ENCODE data around the gene MROH9.

Gene MROH9

GRCh38 chr1:170967042-170967910, 31.9 kb downstream of the MROH9 start:
- peak; percentile 60 for DNase-seq (ENCODE audit: low read depth)

DNA sequence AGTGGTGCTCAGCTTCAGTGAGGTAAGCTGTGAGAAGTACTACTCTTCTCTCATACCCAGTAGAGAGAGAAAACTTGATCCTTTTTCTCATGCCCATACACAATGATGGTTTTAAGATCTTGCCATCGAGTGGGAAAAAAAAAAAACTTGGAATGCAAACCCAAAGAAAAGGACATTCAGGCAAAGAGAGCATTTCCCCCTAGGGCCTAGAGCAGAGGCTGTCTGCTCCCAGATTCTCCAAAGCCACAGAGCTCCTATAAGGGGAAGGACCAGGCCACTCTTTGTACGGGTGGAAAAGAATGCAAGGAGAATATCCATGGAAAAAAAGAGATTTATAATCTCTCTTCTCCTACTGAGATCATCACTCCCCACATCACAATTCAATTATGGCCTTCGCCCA, 34.9 kb downstream of the MROH9 start:
- DNase-seq (ENCODE audit: low read depth): no peak

DNA sequence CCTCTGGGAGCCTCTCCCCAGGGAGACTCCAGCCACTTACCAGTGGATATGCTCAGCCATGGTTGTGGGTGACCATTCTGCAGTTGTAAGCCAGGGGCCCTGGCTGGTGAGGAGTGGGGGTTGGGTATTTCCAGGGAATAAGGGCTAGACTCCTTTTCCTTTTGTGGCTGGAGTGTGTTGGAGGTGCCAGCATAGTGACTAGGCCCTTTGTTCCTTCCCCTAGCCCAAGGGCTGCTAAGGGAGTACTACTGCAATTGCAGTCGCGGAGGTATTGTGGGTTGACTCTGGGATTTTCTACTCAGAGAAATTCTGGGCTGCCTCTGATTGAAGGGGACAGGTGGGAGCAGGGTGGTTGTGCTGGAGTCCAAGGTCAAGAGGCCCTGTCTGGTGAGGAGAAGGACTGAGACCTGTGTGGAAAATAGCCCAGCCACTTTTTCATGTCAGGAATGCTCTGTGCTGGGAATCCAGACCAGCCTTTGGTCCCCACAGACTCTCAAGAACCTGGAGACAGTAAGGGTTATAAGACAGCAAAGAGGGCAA, 43.1 kb downstream of the MROH9 start:
- DNase-seq (ENCODE audit: low read depth): no peak

GRCh38 chr1:170985406-170985805, 50.1 kb downstream of the MROH9 start:
- no peak for DNase-seq (ENCODE audit: low read depth)

DNA sequence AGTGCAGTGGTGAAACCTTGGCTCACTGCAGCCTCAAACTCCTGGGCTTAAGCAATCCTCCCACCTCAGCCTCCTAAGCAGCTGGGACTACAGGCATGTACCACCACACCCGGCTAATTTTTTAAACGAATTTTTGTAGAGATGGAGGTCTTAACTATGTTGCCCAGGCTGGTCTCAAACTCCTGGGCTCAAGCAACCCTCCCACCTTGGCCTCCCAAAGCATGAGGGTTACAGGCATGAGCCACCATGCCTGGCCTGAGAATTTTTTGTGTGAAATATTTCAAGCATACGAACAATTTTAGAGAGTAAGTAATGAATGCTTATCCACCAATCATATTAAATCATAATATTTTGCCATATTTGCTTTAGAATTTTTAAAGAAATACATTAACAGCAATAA, 51.6 kb downstream of the MROH9 start:
- no peak for DNase-seq (ENCODE audit: low read depth)

GRCh38 chr1:170987424-170987823, 52.1 kb downstream of the MROH9 start:
- DNase-seq (ENCODE audit: low read depth): no peak

DNA sequence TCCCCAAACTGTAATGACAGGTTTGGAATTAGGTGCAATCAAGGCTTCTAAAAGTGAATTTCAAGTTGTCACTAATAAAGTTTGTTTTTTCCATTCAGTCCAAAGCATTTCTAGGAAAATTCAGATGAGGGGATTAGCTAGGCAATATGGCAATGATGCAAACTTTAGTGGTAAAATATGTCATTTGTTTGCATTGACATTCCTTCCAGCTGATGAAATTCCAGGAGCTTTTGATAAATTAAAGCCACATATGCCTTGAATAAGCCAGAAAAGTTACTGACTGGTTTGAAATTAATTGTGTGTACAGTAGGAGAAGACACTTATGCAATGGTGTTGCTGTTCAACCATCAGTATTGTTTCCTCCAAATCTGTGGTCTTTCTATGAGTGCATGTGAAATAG, 57.8 kb downstream of the MROH9 start:
- DNase-seq (ENCODE audit: low read depth): no peak

- no peak for DNase-seq (ENCODE audit: low read depth)
These were observed 58.4 kb downstream of the MROH9 start for GRCh38 chr1:170993717-170994116.

- DNase-seq (ENCODE audit: low read depth): no peak
These were observed 79.5 kb downstream of the MROH9 start for GRCh38 chr1:171014880-171015279.

DNA sequence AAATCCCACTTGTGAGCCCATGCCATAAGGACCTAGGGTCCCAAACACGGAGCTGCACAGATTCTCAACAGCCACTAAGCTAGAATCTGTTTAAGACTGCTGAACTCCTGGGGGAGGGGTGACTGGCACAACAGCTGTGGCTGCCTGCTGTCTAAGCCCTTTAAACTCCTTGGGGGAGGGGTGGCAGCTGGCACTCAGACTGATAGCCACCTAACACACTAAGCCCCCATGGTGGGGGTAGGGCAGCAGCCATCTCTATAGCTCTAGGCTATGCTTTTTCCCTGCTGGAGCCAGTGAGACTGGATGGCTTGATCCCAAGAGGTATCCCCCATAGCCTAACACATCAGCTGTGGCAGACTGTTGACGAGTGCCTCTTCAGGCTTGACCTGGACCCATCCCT, 82.1 kb downstream of the MROH9 start:
- DNase-seq (ENCODE audit: low read depth): no peak

- no peak for DNase-seq (ENCODE audit: low read depth)
These were observed 84.6 kb downstream of the MROH9 start for GRCh38 chr1:171019971-171020370.

GRCh38 chr1:171032822-171033702, 97.7 kb downstream of the MROH9 start:
- DNase-seq (ENCODE audit: low read depth): no peak

DNA sequence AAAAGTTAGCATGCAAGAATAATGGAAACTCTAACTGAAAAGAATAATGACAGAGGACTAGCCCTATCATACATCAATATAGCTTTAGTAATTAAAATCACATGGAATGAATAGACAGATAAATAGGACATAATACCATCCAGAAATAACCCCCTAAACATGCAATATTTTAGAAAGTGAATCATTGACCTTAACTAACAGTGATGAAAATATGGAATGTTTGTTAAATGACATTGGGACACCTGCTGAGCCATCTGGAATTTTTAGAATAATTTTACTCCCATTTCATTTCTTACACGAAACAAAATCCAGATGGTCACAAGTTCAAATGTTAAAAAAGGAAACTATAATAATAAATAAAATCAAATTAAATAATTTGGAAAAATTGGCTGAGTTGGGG, 102.3 kb downstream of the MROH9 start:
- DNase-seq (ENCODE audit: low read depth): no peak

DNA sequence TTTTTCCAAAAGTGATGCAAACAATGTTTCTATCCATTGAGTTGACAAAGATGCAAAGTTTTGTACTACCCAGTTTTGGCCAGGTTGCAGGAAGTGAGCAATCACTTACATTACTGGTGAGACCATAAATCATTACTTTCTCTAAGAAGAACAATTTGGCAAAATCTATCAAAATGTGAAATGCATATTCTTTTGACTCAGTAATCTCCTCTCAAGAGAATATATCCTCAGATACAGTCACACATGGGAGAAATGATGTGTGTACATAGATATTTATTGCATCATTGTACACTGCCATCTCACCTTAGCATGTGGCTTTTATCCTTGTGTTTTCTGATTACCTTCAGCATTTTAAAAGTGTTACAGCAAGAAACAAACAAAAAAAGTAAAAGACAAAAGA, 103.0 kb downstream of the MROH9 start:
- DNase-seq (ENCODE audit: low read depth): no peak

GRCh38 chr1:171048014-171048413, 112.7 kb downstream of the MROH9 start:
- DNase-seq (ENCODE audit: low read depth): no peak

GRCh38 chr1:171052977-171053376, 117.6 kb downstream of the MROH9 start:
- no peak for DNase-seq (ENCODE audit: low read depth)

DNA sequence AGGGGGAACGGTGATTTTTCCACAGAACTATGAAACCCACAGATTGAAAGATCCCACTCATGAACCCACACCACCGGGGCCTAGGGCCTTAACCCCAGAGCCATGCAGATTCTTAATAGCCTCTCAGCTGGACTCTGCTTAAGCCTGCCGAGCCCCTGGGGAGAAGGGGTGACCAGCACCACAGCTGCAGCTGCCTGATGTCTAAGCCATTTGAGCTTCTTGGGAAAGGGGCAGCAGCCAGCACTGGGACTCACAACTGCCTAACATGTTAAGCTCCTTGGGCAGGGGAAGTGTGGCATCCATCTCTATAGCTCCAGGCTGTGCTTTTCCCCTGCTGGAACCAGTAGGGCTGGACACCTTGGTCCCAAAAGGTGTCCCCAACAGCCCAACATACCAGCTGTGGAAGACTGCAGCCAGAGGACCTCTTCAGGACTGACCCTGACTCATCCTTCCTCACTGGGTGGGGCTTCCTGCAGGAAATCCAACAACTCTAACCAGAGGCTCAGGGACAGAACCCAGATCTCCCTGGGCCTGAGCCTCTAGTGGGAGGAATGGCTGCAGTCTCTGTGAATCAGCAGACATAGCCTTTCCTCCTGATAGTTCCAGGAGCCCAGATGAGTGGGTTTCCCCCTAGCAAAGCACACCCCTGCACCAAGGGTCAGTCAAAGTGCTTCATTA, 120.8 kb downstream of the MROH9 start:
- peak; percentile 25 for DNase-seq (ENCODE audit: low read depth)

DNA sequence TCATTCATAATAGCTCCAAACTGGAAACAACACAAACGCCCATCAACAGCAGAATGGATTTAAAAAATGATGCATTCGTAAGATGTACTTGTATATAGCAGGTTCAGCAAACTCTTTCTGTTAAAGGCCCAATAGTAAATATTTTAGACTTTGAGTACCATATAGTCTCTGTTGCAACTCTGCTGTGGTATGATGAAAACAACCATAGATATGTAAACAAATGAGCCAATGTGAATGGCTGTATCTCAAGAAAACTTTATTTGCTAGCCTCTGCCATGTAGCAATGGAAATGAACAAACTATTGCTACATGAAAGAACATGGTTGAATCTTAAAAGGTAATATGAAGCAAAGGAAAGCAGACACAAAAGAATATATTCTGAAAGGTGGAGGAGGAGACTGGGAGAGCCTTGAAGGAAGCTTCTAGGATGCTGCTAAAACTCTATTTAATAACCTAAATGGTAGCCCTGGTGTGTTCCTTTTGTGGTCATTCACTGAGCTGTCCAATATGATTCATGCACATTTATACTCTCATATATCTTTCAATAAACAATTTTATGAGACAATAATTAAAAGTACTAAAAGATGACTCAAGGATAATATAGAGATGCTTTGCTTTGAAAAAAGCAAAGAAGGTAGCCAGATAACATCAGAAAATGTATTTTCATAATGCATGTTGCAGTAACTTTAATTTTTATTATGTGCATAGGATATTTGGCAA, 126.2 kb downstream of the MROH9 start:
- peak; percentile 3 for DNase-seq (ENCODE audit: low read depth)

DNA sequence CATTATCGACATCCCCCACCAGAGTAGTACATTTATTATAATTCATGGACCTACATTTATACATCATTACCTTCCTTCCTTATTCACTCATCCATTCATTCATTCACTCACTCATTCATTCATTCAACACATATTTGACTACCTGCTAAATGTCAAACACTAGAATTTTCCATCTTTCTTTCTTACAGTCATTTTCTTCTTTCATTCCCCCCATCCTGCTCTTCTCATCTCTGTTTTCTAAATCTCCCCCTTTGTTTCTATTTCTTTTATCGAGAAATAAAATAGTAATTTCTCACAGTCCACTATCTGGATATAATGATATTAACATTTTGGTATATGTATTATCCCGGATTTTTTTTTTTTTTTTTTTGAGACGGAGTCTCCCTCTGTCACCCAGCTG, 127.6 kb downstream of the MROH9 start:
- DNase-seq (ENCODE audit: low read depth): no peak

DNA sequence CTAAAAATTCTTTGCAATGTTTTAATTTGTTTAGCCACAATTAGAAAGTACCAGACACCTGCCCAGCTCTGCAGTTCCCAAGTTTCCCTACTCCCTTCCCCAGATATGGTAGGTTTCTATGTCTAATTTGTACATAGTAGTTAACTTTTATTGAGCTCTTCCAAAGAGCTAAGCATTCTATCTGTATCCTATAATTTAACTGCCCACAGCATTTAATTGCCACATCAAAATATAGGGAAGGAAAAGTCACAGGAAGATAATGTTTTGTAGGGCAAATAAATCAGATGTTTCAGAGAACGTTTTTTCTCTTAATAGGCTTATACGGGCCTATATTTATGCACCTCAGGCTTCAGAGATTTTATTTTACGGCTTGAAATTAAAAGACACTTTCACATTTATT, 139.7 kb downstream of the MROH9 start:
- DNase-seq (ENCODE audit: low read depth): no peak

DNA sequence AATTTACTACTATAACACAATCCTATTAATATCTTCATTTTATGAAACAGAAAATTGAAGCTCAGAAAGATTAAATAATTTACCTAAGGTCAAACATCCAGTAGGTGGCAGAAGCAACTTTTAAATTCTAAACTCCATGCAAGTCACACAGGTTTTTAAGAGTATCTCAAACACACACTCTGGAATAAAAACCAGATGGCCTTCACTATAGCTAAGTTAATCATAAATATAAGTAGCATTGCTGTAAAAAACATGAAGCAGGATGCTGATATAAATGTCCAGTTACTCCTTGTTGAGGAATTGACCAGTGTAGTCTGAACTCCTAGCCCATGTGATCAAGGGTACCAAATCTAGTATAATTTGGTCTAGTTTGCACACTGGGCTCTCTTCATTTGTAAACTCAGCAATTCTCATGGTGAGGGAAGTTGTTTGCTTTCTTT, 146.0 kb downstream of the MROH9 start:
- DNase-seq (ENCODE audit: low read depth): peak; percentile 65

All from EH (cell line).